HG02884 (cell line): ENCODE measurements around the gene TRIM51G.
"Not testable (repeated sequence)": the region's sequence is repeated elsewhere in the genome, so short reads cannot be mapped to it uniquely, and the experiment has no call there.

ENCODE experiments used
- ATAC-seq: cut with Tn5 transposase; IDR thresholded peaks from one replicate; pipeline ENCODE4 v1.9.1; 2021; ENCODE audit warnings: mild to moderate bottlenecking, moderate library complexity; ENCODE audit not compliant: unreplicated experiment

Gene TRIM51G

GRCh38 chr11:48983785-48984184 is at the start of gene TRIM51G:
Gene TRIM51G (minus strand): TSS chr11:48983885. CDS start chr11:48981695, 2,190 bp downstream.
- ATAC-seq, result not testable (repeated sequence)

- not testable (repeated sequence) for ATAC-seq
Observed at GRCh38 chr11:49028523-49028922, 44.8 kb upstream of the TRIM51G start, which contains the start of gene TRIM49B. Gene TRIM49B (plus strand): TSS chr11:49028823. CDS start chr11:49031600, 2,777 bp downstream.

- ATAC-seq, result not testable (repeated sequence)
Observed at GRCh38 chr11:48968592-48968991, 15.1 kb downstream of the TRIM51G start.

- ATAC-seq, result not testable (repeated sequence)
Observed at GRCh38 chr11:48955315-48956049, 28.2 kb downstream of the TRIM51G start.

- not testable (repeated sequence) for ATAC-seq
Observed at GRCh38 chr11:48945796-48946195, 37.9 kb downstream of the TRIM51G start.
